GM12878 (cell line): ENCODE data around the gene AP2B1. TPM values are rescaled to one million over a fixed set of nuclear protein-coding genes. Genes with fewer than 3 reads are reported as not detected.

ENCODE experiments used
- ATAC-seq: fragments of 200-7000 bp; cut with Tn5 transposase; 3 replicates; pipeline ENCODE4 v1.9.1; 2020; ENCODE audit warnings: mild to moderate bottlenecking, moderate library complexity
- BruUV-seq: library from RNA; stranded (reverse); fragments of 400-500 nt; replicated peaks from 2 replicates; lab custom pipeline; 2021; lab: Mats Ljungman, UMichigan
- CTCF ChIA-PET: fragments of 300-600 bp; sonication (Branson Sonifier 250); formaldehyde crosslinking; extraction: SDS; loops from one replicate; lab custom pipeline; 2021; ENCODE audit warnings: inconsistent platforms; lab: Yijun Ruan, JAX
- POLR2A ChIA-PET: fragments of 350-600 bp; formaldehyde crosslinking; extraction: SDS; loops from one replicate; lab custom pipeline; 2021; ENCODE audit warnings: inconsistent platforms; lab: Charles Lee
- RAD21 ChIA-PET: fragments of 300-600 bp; sonication (Branson Sonifier 250); formaldehyde crosslinking; loops from one replicate; lab custom pipeline; 2023; ENCODE audit warnings: antibody characterized with exemption; ENCODE audit not compliant: unreplicated experiment; lab: Charles Lee
- SMC1A ChIA-PET: fragments of 300-600 bp; sonication (Branson Sonifier 250); formaldehyde crosslinking; loops from one replicate; lab custom pipeline; 2023; ENCODE audit not compliant: unreplicated experiment, uncharacterized antibody; lab: Charles Lee
- DNase-seq: peaks from one replicate; pipeline ENCODE4 v3.0.0-alpha.2; 2011; ENCODE audit warnings: low read depth, low spot score
- FAIRE-seq: peaks from 3 replicates; lab custom pipeline; 2011; peaks lifted over from hg19 to GRCh38; lab: Jason Lieb, UNC
- H2AFZ ChIP-seq: 2 replicates; pipeline ENCODE4 v1.6.0; 2011; ENCODE audit warnings: low read depth, low read length, control low read depth; ENCODE audit not compliant: control insufficient read depth
- H3K27ac ChIP-seq: 2 replicates; pipeline ENCODE4 v1.5.1; 2011; ENCODE audit warnings: control low read depth; ENCODE audit not compliant: control insufficient read depth, insufficient read depth
- H3K27me3 ChIP-seq, 2 experiments: replicated peaks in 1 of 2; 2 replicates each; pipeline versions ENCODE4 v1.6.0 to v1.6.1; 2011; ENCODE audit warnings: low read length in 1 of 2; ENCODE audit not compliant: control insufficient read depth in 2 of 2, insufficient read depth in 2 of 2
- H3K36me3 ChIP-seq, 2 experiments: 2 replicates each; pipeline ENCODE4 v1.5.1; 2011; ENCODE audit warnings: low read length in 1 of 2; ENCODE audit not compliant: control insufficient read depth in 2 of 2, insufficient read depth in 2 of 2
- H3K4me1 ChIP-seq: 2 replicates; pipeline ENCODE4 v1.6.1; 2011; ENCODE audit warnings: mild to moderate bottlenecking, low read length, moderate library complexity, mixed read lengths; ENCODE audit not compliant: control insufficient read depth, insufficient read depth
- H3K4me2 ChIP-seq: 2 replicates; pipeline ENCODE4 v1.6.0; 2011; ENCODE audit warnings: control low read depth; ENCODE audit not compliant: control insufficient read depth, insufficient read depth
- H3K4me3 ChIP-seq: fragments of 200-600 bp; sonication (generic); 2 replicates; pipeline ENCODE4 v1.5.1; 2016
- H3K79me2 ChIP-seq: 2 replicates; pipeline ENCODE4 v1.6.0; 2011; ENCODE audit warnings: low read length; ENCODE audit not compliant: control insufficient read depth, insufficient read depth
- H3K9ac ChIP-seq: 2 replicates; pipeline ENCODE4 v1.8.0; 2011; ENCODE audit warnings: low read length, control low read depth, mixed read lengths; ENCODE audit not compliant: control insufficient read depth, insufficient read depth
- H3K9me3 ChIP-seq: replicated peaks from 3 replicates; pipeline ENCODE4 v1.5.1; 2011; ENCODE audit warnings: mild to moderate bottlenecking, low read length; ENCODE audit not compliant: control insufficient read depth, insufficient read depth
- H4K20me1 ChIP-seq: 2 replicates; pipeline ENCODE4 v1.6.0; 2011; ENCODE audit not compliant: control insufficient read depth, insufficient read depth
- BACH1 ChIP-seq: fragments of 450-650 bp; IDR thresholded peaks from 2 replicates; pipeline ENCODE4 v1.6.1; 2017; ENCODE audit warnings: mild to moderate bottlenecking, borderline replicate concordance
- CHD1 ChIP-seq: IDR thresholded peaks from 2 replicates; pipeline ENCODE4 v1.6.1; 2012; ENCODE audit warnings: low read depth, low read length, improper control_type of control experiment
- PML ChIP-seq: IDR thresholded peaks from 2 replicates; pipeline ENCODE4 v1.6.1; 2012; ENCODE audit warnings: low read length, inconsistent platforms
- SPI1 ChIP-seq: IDR thresholded peaks from 2 replicates; pipeline ENCODE4 v1.6.1; 2011; ENCODE audit warnings: low read depth, mild to moderate bottlenecking, low read length, moderate library complexity, borderline replicate concordance; ENCODE audit not compliant: insufficient read depth
- TARDBP ChIP-seq: IDR thresholded peaks from 2 replicates; pipeline ENCODE4 v1.6.1; 2016; ENCODE audit warnings: borderline replicate concordance
- ZSCAN29 ChIP-seq: fragments of 450-650 bp; IDR thresholded peaks from 2 replicates; pipeline ENCODE4 v1.6.1; 2017; ENCODE audit warnings: mild to moderate bottlenecking, moderate library complexity
- WGBS: methylation state at CpG from one replicate; pipeline ENCODE4 v1.1.6; 2016; ENCODE audit warnings: low lambda C conversion rate; ENCODE audit not compliant: insufficient replicate concordance, insufficient coverage; ENCODE audit errors: missing lambda C conversion rate; 5-methylcytosine and 5-hydroxymethylcytosine counted together
- in situ Hi-C: fragments of 300-500 bp; cut with MboI; formaldehyde crosslinking; loops from 9 replicates; pipeline ENCODE4 v1.14.3; 2018; ENCODE audit warnings: mixed read lengths
- intact Hi-C: fragments of 100-400 bp; cut with micrococcal nuclease; formaldehyde crosslinking; loops from one replicate; pipeline ENCODE4 v1.14.2; 2022; ENCODE audit not compliant: unreplicated experiment
- polyA plus RNA-seq, 11 experiments: library from polyadenylated mRNA; depleted of rRNA in 4 of 11; unstranded in 6 of 11; stranded (reverse) in 5 of 11; fragments of >200 nt; fragmentation: Nextera tagmentation in 4 of 11; fragmentation: Illumina TruSeq in 1 of 11; extraction: Ambion mirVana in 4 of 11; extraction: Trizol in 1 of 11; gene quantifications; 1 replicate in 1 of 11; 2 replicates in 10 of 11; pipeline versions ENCODE4 v1.2.1 to v1.2.3, GENCODE V29; 2011 to 2016; ENCODE audit warnings: inconsistent platforms in 2 of 11, missing spikeins in 2 of 11, low read depth in 1 of 11
- total RNA-seq, 4 experiments: library from RNA; depleted of rRNA in 3 of 4; stranded (reverse); fragments of >200 nt in 3 of 4; fragmentation: Illumina TruSeq in 1 of 4; extraction: Trizol in 1 of 4; gene quantifications; 2 replicates each; pipeline versions ENCODE4 v1.2.1 to v1.2.3, GENCODE V29; 2013 to 2021
- TF ChIP-seq, protein P1 (sequence below): IDR thresholded peaks from 2 replicates; pipeline ENCODE4 v1.6.1; 2012; ENCODE audit warnings: improper control_type of control experiment, low read depth, low read length; ENCODE audit not compliant: insufficient replicate concordance
- TF ChIP-seq, protein P2 (sequence below): fragments of 450-650 bp; IDR thresholded peaks from 2 replicates; pipeline ENCODE4 v1.6.1; 2017; ENCODE audit warnings: antibody characterized with exemption, mild to moderate bottlenecking, moderate library complexity

Gene AP2B1
- total and polyA plus RNA-seq, 10 of the 15 experiments (the other 5 are each of a cell fraction or from before 2014, with no cell fraction given), result 18.6 to 112 (median 53.9) TPM

DNA sequence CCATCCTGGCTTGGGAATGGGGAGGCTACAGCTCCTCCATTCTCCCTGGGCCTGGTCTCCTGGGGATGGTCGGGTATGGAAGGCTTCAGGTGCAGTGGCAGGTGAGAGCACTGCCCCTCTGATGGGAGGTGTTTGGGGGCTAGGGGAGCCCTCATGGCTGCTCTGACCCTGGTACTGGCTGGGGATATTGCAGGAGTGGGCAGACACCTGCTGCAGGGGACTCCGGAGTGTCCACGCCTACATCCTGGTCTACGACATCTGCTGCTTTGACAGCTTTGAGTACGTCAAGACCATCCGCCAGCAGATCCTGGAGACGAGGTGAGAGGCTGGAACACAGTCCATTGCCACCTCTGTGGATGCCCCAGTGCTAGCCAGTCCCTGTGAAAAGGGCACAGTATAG, 153.1 kb downstream of the AP2B1 start (continued):
- no peak for TF ChIP-seq CHD1
- no peak for TF ChIP-seq BACH1
- TF ChIP-seq, protein P1, sequence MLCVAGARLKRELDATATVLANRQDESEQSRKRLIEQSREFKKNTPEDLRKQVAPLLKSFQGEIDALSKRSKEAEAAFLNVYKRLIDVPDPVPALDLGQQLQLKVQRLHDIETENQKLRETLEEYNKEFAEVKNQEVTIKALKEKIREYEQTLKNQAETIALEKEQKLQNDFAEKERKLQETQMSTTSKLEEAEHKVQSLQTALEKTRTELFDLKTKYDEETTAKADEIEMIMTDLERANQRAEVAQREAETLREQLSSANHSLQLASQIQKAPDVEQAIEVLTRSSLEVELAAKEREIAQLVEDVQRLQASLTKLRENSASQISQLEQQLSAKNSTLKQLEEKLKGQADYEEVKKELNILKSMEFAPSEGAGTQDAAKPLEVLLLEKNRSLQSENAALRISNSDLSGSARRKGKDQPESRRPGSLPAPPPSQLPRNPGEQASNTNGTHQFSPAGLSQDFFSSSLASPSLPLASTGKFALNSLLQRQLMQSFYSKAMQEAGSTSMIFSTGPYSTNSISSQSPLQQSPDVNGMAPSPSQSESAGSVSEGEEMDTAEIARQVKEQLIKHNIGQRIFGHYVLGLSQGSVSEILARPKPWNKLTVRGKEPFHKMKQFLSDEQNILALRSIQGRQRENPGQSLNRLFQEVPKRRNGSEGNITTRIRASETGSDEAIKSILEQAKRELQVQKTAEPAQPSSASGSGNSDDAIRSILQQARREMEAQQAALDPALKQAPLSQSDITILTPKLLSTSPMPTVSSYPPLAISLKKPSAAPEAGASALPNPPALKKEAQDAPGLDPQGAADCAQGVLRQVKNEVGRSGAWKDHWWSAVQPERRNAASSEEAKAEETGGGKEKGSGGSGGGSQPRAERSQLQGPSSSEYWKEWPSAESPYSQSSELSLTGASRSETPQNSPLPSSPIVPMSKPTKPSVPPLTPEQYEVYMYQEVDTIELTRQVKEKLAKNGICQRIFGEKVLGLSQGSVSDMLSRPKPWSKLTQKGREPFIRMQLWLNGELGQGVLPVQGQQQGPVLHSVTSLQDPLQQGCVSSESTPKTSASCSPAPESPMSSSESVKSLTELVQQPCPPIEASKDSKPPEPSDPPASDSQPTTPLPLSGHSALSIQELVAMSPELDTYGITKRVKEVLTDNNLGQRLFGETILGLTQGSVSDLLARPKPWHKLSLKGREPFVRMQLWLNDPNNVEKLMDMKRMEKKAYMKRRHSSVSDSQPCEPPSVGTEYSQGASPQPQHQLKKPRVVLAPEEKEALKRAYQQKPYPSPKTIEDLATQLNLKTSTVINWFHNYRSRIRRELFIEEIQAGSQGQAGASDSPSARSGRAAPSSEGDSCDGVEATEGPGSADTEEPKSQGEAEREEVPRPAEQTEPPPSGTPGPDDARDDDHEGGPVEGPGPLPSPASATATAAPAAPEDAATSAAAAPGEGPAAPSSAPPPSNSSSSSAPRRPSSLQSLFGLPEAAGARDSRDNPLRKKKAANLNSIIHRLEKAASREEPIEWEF, result no peak
- no peak for TF ChIP-seq TARDBP

DNA sequence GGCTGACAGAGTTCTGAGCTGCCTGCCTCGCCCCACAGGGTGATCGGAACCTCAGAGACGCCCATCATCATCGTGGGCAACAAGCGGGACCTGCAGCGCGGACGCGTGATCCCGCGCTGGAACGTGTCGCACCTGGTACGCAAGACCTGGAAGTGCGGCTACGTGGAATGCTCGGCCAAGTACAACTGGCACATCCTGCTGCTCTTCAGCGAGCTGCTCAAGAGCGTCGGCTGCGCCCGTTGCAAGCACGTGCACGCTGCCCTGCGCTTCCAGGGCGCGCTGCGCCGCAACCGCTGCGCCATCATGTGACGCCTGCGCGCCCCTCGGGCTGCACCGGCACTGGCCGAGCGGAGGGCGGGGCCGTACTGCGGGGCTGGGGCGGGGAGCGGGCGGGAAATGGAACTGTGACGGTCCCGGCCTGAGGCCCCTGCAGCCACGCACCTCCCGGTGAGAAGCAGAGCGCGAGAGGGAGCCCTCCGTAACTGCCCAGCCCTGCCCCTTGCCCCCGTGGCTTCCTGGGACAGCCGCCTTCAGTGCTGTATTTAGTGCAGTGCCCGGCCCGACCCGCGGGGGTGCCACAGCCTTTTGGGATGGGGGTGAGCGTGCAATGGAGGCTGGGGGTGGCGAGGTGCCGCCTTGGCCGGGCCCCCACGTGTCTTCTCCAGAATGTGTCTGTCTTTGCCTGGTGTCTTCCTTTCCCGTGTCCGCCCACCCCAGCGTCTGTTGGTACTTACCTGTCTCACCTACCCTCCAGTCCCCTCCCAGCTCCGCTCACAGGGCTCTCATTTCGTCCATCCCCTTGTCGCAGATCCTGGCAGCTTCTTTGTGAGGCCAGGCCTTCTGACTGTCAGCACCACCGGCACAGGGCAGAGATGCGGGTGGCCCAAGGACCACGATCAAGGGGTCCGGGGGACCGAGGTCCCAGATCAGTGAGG, 154.1 kb downstream of the AP2B1 start:
- no peaks in the 10 kb centered on the region for H3K79me2 ChIP-seq
- no peaks in the 10 kb centered on the region for H3K9me3 ChIP-seq
- H2AFZ ChIP-seq, result no peak overlapping the region
- BruUV-seq, result no TSS peak
- FAIRE-seq, result no peak
- WGBS, result 38% methylated on average over 49 of the region's 73 CpGs
- ChIA-PET RAD21 (no interaction called here), POLR2A (no interaction called here), SMC1A (no interaction called here), CTCF (no interaction called here)
- H3K4me3 ChIP-seq, result no peak overlapping the region
- intact Hi-C loops (loop anchor here (10.0 kb wide), 1 partner anchor 1316 kb away; no protein-coding TSS in a partner anchor), in situ Hi-C loops (loop anchor here (10.0 kb wide), 1 partner anchor 576 kb away; no protein-coding TSS in a partner anchor)
- H3K9ac ChIP-seq, result no peak overlapping the region
- peak; percentile 40; the same call in 1 of the 3 replicates for ATAC-seq
- no peak overlapping the region for H3K27ac ChIP-seq
- no peak overlapping the region for H3K4me2 ChIP-seq
- no peak for DNase-seq
- TF ChIP-seq SPI1 (no peak), ZSCAN29 (no peak), PML (no peak)
- TF ChIP-seq, protein P2, sequence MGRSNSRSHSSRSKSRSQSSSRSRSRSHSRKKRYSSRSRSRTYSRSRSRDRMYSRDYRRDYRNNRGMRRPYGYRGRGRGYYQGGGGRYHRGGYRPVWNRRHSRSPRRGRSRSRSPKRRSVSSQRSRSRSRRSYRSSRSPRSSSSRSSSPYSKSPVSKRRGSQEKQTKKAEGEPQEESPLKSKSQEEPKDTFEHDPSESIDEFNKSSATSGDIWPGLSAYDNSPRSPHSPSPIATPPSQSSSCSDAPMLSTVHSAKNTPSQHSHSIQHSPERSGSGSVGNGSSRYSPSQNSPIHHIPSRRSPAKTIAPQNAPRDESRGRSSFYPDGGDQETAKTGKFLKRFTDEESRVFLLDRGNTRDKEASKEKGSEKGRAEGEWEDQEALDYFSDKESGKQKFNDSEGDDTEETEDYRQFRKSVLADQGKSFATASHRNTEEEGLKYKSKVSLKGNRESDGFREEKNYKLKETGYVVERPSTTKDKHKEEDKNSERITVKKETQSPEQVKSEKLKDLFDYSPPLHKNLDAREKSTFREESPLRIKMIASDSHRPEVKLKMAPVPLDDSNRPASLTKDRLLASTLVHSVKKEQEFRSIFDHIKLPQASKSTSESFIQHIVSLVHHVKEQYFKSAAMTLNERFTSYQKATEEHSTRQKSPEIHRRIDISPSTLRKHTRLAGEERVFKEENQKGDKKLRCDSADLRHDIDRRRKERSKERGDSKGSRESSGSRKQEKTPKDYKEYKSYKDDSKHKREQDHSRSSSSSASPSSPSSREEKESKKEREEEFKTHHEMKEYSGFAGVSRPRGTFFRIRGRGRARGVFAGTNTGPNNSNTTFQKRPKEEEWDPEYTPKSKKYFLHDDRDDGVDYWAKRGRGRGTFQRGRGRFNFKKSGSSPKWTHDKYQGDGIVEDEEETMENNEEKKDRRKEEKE, result no peak
- no peaks in the 10 kb centered on the region for H3K4me1 ChIP-seq
- H3K36me3 ChIP-seq, result no peaks in the 10 kb centered on the region
- H3K27me3 ChIP-seq, result peaks cover 0 to 3% of the 10 kb centered on the region in 2 experiments; a peak in 2 of 4 replicates
- H4K20me1 ChIP-seq, result no peaks in the 10 kb centered on the region
